Central memory CD8-positive, alpha-beta T cell (primary cell): Measurements from ENCODE around the gene PEX10.

Experiments
- ATAC-seq: fragments of 150-1000 bp; cut with Tn5 transposase; replicated peaks from 2 replicates; pipeline ENCODE4 v1.10.0; 2022; ENCODE audit warnings: mild to moderate bottlenecking, moderate FRiP score, moderate number of reproducible peaks; ENCODE audit not compliant: poor library complexity, severe bottlenecking; ENCODE audit errors: extremely low read depth
- DNase-seq, 2 donors: peaks; one replicate each; pipeline ENCODE4 v3.0.0; 2021; ENCODE audit warnings: low spot score in 2 of 2
- H3K27ac Mint-ChIP-seq: one replicate; pipeline ENCODE4 v1.8.0; 2022; ENCODE audit warnings: low read depth, mild to moderate bottlenecking, moderate library complexity, mixed read lengths
- H3K27me3 Mint-ChIP-seq: one replicate; pipeline ENCODE4 v1.8.0; 2022; ENCODE audit warnings: mixed read lengths
- H3K36me3 Mint-ChIP-seq: one replicate; pipeline ENCODE4 v1.8.0; 2022; ENCODE audit warnings: mild to moderate bottlenecking, moderate library complexity, mixed read lengths; ENCODE audit not compliant: insufficient read depth
- H3K4me1 Mint-ChIP-seq: one replicate; pipeline ENCODE4 v1.8.0; 2022; ENCODE audit warnings: mixed read lengths
- H3K4me3 Mint-ChIP-seq: one replicate; pipeline ENCODE4 v1.8.0; 2022; ENCODE audit warnings: mild to moderate bottlenecking, moderate library complexity, mixed read lengths
- H3K9me3 Mint-ChIP-seq: one replicate; pipeline ENCODE4 v1.8.0; 2022; ENCODE audit warnings: mixed read lengths

Gene PEX10

GRCh38 chr1:2376931-2377672, 35.3 kb downstream of the PEX10 start:
- Mint-ChIP-seq H3K4me1 (no peaks in the 10 kb centered on the region), H3K9me3 (no peaks in the 10 kb centered on the region), H3K4me3 (no peak overlapping the region), H3K27ac (no peak overlapping the region), H3K36me3 (no peaks in the 10 kb centered on the region), H3K27me3 (no peaks in the 10 kb centered on the region)
- DNase-seq: no peak
- no peak for ATAC-seq

DNA sequence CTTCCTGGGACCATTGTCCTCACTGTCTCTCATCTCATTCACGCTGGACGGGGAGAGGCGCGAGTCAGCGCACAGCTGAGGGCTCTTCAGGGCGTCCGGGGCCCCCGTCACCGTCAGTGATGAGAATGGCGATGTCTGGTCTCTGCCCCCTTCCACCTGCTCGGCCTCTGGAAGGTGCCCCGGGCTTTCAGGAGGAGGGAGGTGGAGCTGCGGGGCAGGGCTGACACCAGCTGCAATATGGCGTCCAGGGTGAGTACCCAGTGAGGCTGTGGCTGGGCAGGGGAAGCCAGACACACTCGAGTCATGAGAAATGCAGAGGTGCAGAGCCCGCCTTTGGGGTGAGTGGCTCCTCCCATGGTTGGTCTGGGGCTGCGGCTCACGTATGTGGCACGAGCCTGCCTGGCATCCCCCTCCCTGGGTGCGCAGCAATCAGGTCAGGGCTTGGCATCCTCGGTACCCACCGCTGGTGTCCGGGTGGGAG, 36.1 kb downstream of the PEX10 start:
- DNase-seq (no peak), ATAC-seq (no peak)
- H3K27me3 Mint-ChIP-seq: no peaks in the 10 kb centered on the region
- H3K4me1 Mint-ChIP-seq: no peaks in the 10 kb centered on the region
- H3K9me3 Mint-ChIP-seq: no peaks in the 10 kb centered on the region
- H3K36me3 Mint-ChIP-seq: no peaks in the 10 kb centered on the region
- no peak overlapping the region for H3K4me3 Mint-ChIP-seq
- H3K27ac Mint-ChIP-seq: no peak overlapping the region

GRCh38 chr1:2375923-2376260, 36.5 kb downstream of the PEX10 start:
- Mint-ChIP-seq H3K9me3 (no peaks in the 10 kb centered on the region), H3K27ac (no peak overlapping the region), H3K4me1 (no peaks in the 10 kb centered on the region), H3K4me3 (no peak overlapping the region), H3K36me3 (no peaks in the 10 kb centered on the region), H3K27me3 (no peaks in the 10 kb centered on the region)
- ATAC-seq (no peak), DNase-seq (no peak)

DNA sequence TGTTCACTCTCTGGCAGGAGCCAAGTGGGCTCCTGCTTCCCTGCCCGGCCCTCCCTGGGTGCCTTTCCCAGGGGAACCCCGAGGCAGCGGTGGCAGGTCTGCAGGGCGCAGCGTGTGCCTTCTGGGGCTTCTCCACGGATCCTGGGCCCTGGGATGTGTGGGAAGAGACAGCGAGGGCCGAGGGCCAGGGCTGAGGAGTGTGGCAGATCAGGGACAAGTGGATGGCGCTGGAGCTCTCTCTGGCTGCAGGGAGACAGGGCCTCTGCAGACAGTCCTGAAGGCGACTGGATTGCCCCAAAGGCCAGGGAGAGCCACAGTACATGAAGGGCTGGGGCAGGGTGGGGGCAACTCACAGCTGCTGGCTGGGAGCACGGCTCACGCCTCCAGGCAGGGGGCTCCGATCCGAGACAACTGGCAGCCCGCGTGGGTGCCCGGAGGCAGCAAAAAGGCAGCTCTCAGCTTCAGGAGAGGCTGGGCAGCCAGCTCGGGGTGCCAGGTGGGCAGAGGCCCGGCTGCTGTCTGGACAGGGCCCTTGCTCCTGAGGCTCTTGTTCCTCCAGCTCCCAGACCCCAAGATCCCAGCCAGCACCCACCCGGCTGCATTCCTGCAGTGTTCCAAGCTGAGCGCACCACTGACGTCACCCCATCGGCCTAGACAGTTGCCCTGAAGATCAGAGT, 37.0 kb downstream of the PEX10 start:
- H3K9me3 Mint-ChIP-seq: no peaks in the 10 kb centered on the region

DNA sequence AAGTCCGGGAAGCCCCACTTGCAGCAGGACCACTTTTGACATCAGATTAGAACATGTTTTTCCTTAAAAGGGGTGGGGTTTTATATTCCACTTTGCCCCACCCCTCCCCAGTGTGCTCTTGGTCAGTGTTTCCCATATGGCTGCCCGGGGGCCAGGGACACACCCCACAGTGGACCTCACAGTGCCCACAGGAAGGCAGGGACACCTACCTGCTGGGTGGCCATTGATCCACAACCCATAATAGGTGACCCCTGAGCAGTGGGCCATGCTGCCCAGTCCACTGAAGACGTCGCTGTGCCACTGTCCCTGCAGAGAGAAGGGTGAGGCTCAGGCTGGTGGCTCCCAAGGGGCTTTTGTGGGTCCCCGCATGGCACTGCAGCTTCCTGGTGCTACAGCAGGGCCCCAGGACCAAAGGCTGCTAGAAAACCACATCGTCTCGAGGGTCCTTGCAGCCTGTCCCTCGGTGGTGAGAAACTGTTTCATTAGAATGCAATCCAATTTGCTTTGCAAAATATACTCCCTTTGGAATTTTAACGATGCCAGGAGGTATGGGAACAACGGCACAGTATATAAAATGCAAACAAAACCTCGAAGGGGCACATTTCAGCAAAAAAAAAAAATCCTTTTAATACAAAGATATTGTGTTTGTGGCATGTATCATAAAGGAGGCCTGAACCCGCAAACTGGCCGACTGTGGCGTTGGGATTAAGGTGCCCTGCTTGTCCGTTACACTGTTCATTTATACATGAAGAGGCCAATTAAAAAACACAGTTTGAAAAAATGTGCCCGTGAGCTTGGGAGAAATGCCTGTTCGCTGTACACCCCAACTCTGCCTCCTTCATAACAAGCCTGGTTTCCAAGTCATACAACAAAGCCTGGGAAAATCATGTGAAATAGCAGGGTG, 37.9 kb downstream of the PEX10 start:
- DNase-seq (no peak), ATAC-seq (no peak)
- Mint-ChIP-seq H3K27me3 (no peaks in the 10 kb centered on the region), H3K36me3 (no peaks in the 10 kb centered on the region), H3K4me1 (no peaks in the 10 kb centered on the region), H3K4me3 (no peak overlapping the region), H3K9me3 (no peaks in the 10 kb centered on the region), H3K27ac (no peak overlapping the region)

More for the DNA sequence above, 37.0 kb downstream of the PEX10 start:
- H3K36me3 Mint-ChIP-seq: no peaks in the 10 kb centered on the region
- no peaks in the 10 kb centered on the region for H3K27me3 Mint-ChIP-seq
- H3K4me1 Mint-ChIP-seq: no peaks in the 10 kb centered on the region
- no peak for DNase-seq
- H3K4me3 Mint-ChIP-seq: no peak overlapping the region
- H3K27ac Mint-ChIP-seq: no peak overlapping the region
- no peak for ATAC-seq

DNA sequence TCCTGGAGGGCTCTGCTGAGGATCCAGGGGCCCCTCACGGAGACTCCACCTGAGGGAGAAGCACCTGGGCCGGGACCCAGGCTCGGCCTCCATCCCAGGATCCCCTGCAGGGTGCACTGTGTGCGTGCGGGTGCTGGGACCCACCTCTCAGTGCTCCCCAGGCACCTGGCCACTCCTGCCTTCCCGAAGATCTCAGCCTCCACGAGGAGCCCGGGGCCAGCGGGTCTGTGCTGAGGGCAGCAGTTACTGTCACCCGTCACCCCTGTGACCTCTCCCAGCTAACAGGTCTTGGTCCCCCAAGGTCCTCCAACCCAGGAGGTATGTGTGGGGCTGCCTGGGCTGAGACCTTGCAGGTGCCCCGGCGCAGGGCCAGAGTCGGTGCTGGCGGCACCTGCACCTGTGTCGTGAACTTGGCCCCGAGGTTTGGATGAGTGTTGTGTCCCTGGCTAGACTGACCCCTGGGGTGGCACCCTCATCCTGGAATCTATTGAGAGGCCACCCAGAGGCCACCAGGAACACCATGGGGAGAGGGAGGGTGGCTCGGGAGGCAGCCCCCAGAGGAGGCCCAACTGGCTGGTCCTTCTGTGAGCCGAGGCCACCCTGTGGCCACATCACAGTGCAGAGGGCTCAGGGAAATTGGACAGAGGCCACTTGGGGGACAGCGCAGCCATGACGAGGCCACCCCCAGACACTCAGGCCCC, 38.7 kb downstream of the PEX10 start:
- ATAC-seq (no peak), DNase-seq (no peak)
- Mint-ChIP-seq H3K27ac (no peak overlapping the region), H3K4me1 (no peaks in the 10 kb centered on the region), H3K9me3 (no peaks in the 10 kb centered on the region), H3K4me3 (no peak overlapping the region), H3K36me3 (peaks cover 1% of the 10 kb centered on the region), H3K27me3 (no peaks in the 10 kb centered on the region)

- no peak for DNase-seq
- no peaks in the 10 kb centered on the region for H3K9me3 Mint-ChIP-seq
- no peak overlapping the region for H3K4me3 Mint-ChIP-seq
- peaks cover 1% of the 10 kb centered on the region for H3K36me3 Mint-ChIP-seq
- H3K27ac Mint-ChIP-seq: no peak overlapping the region
- no peaks in the 10 kb centered on the region for H3K4me1 Mint-ChIP-seq
- no peaks in the 10 kb centered on the region for H3K27me3 Mint-ChIP-seq
- ATAC-seq: no peak
These were observed 39.5 kb downstream of the PEX10 start for GRCh38 chr1:2372551-2373490.

GRCh38 chr1:2368053-2368744, 44.2 kb downstream of the PEX10 start:
- DNase-seq (no peak), ATAC-seq (no peak)
- H3K27ac Mint-ChIP-seq: no peak overlapping the region
- no peaks in the 10 kb centered on the region for H3K4me1 Mint-ChIP-seq
- peaks cover 6% of the 10 kb centered on the region for H3K9me3 Mint-ChIP-seq
- H3K27me3 Mint-ChIP-seq: no peaks in the 10 kb centered on the region
- peaks cover 1% of the 10 kb centered on the region for H3K36me3 Mint-ChIP-seq
- no peak overlapping the region for H3K4me3 Mint-ChIP-seq

DNA sequence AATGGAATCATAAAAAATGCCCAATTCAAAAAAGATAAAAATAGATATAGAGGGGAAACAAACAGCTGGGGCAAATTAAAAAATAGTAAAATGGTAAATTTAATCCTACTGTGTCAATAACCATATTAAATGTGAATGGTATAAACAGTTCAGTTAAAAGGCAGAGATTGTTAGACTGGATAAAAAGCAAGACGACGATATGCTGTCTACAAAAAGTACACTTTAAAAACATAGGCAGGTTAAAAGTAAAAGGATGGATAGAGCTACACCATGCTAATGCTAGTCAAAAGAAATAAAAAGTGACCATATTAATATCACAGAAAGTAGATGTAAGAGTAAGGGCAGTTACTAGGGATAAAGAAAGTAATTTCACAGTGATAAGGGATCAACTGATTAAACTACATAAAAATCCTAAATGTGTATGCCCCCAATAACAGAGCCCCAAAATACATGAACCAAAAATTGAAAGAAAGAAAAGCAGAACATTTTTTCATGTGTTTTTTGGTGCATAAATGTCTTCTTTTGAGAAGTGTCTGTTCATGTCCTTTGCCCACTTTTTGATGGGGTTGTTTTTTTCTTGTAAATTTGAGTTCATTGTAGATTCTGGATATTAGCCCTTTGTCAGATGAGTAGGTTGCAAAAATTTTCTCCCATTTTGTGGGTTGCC, 48.4 kb downstream of the PEX10 start:
- ATAC-seq: no peak
- no peaks in the 10 kb centered on the region for H3K36me3 Mint-ChIP-seq
- H3K9me3 Mint-ChIP-seq: peaks cover 6% of the 10 kb centered on the region
- no peaks in the 10 kb centered on the region for H3K27me3 Mint-ChIP-seq
- no peaks in the 10 kb centered on the region for H3K4me1 Mint-ChIP-seq
- no peak overlapping the region for H3K4me3 Mint-ChIP-seq
- no peak for DNase-seq
- no peak overlapping the region for H3K27ac Mint-ChIP-seq

DNA sequence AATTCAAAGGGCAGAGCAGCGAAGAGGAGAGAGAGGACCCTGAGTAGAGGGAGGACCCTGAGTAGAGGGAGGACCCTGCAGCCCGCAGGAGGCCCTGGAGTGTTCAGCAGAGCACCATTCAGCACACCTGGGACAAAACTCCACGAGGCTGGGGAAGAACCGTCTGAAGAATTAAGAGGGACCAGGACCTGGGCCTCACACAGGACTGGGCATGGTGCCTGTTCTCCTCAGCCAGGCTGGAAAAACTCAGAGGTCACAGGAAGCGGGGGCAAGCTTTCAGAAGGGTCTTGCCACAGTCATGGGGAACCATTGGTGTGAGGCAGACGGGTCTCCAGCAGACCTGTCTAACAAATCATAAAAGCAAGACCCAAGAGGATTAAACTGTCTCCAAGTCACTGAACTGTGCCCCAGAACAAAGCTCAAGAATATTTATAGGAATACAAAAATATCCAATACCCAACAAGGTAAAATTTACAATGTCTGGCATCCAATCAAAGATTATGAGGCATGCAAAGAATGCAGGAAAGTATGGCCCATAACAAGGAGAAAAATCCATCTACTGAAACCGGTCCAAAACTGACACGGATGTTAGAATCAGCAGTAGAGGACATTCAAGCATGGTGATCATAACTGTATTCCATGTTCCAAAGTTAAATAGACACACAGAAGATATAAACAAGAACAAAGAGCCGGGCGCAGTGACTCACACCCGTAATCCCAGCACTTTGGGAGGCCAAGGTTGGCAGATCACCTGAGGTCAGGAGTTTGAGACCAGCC, 51.6 kb downstream of the PEX10 start:
- ATAC-seq (no peak), DNase-seq (no peak)
- no peak overlapping the region for H3K4me3 Mint-ChIP-seq
- peaks cover 6% of the 10 kb centered on the region for H3K9me3 Mint-ChIP-seq
- H3K36me3 Mint-ChIP-seq: no peaks in the 10 kb centered on the region
- H3K4me1 Mint-ChIP-seq: no peaks in the 10 kb centered on the region
- no peak overlapping the region for H3K27ac Mint-ChIP-seq
- no peaks in the 10 kb centered on the region for H3K27me3 Mint-ChIP-seq
